DMS 273 (cell line): ENCODE results near the gene SPEN.

Experiments
- DNase-seq: peaks from one replicate; lab custom pipeline; 2025; ENCODE audit not compliant: unreplicated experiment; lab: John Stamatoyannopoulos, UW

SPEN gene

GRCh38 chr1:15945832-15946448, 98.4 kb downstream of the SPEN start:
- DNase-seq, result no peak

DNA sequence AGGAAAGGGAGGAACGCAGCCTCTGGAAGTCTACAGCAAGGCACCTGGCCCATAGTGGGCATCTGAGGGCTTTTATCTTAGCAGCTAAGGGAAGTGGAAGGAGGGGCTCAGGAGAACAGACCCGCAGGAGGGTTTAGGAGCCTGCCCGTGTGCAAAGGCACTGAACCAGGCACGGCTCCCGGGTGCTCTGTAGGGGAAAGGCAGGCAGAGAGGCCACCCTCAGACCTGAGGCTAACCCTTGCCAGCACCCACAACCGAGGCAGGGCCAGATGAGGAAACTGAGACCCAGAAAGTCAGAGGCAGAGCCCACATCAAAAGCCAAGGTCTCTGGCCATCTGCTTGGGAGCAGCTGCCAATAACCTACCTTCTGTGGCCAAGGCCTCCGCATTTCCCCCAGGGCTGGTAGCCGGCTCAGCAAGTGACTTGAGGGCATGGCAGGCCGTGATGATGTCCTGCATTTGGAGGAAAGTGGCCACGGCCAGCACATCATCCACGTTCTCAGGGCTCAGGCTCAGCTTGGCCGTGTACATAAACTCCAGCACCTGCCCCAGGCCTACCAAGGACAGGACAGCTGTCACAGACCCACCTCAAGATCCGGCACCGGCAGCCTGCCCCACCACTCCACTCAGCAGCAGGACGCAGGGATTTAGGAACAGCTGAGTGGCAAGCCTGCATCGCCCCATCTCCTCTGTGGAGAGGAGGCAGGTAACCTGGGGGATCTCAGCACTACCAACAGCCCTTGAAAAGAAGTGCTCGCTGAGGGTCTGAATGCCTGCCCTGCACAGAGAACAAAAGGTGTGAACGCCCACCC, 99.3 kb downstream of the SPEN start:
- DNase-seq, result no peak

GRCh38 chr1:15947382-15948090, 100.0 kb downstream of the SPEN start:
- no peak for DNase-seq

GRCh38 chr1:15948091-15948591, 100.6 kb downstream of the SPEN start:
- no peak for DNase-seq

DNA sequence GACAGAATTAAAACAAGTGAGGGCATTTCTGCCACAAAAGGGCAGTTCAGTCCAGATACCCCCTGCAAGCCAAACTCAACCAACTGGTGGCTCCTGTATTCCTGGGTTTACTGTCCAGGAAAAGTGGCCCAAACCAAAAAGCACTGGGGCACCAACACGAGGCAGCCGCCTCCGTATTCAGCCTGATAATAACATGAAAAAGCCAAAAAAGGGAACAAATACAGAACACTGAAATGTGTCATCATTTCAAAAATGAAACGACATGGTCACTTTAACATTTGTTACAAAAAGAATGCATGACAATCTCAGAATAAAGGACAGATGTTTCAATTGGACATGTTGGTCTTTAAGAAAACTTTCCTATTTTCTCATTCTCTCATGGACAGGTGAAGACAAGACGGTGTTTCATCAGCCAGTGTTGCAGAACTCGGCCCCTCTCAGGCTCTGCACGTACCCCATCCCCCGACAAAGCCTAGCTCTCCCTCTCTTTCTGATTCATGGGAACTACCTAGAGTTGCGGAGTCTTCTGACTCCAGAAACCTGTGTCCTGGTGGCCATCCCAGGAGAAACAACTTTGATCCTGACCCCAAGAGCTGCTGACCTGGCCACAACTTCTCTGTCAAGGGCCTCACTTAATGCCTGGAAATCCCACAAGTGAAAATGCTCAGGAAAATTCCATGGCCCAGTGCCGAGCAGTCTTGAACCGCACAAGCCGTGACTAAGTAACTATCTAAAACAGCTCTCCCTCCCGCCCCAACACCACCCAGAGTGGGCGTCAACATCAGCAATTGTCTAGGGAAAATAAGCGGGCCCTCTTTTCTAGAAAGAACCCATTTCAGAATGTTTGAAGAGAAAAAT, 101.3 kb downstream of the SPEN start:
- no peak for DNase-seq

DNA sequence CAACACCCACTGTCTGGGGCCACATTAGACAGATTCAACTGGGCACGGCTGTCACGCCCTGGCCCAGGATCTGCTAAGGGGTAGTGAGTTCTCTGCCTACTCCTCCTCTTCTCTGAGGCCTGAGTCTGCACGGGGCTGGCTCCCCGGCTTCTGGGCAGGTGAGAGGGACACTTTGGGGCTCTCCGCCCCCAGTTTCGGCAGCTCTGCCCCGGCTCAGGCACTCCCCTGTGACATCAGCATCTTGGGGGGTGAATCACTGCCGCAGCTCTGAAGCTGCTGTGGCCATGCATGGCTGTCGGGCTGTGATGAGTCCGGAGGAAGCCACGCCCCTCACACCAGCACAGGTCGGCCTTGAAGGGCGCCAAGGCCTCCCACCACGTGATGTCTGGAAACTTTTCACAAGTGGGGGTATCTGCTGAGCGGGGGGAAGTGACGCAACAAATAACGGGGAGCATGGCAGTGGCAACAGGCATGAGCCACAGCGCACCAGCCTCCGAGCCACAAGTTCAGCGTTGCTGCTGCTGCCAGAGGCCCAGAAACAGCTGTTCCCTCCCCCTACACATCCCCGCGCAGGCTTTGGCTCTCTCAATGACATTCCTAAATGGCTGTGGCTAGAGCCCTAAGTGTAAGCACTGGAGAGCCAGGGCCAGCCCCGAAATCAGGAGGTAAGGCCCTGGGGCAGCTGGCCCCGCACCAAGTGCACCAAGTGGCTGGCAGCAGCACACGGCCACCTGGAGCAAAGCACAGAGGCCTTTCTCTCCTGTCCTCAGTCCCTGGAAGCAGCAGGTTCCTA, 102.1 kb downstream of the SPEN start:
- peak; percentile 68 for DNase-seq

DNA sequence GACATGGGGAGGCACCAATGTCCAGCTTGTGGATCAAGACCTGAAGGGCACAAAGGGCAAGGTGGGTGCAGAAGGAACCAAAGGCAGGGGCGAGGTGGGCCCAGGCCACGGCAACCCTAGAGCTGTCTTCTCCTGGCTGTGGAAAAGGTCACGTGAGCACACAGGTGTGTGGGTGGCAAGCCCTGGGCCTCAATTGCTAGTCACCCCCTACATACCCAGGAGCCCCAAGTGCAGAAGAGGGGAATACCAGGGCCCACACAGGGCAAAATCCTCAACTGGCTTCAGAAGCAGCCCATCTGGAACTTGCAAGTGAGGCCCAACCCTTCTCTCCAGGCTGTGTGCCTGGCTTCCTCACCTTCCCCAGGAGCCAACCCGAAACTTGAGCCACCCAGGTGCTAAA, 102.8 kb downstream of the SPEN start:
- no peak for DNase-seq

GRCh38 chr1:15950763-15951295, 103.3 kb downstream of the SPEN start:
- DNase-seq, result peak; percentile 65

DNA sequence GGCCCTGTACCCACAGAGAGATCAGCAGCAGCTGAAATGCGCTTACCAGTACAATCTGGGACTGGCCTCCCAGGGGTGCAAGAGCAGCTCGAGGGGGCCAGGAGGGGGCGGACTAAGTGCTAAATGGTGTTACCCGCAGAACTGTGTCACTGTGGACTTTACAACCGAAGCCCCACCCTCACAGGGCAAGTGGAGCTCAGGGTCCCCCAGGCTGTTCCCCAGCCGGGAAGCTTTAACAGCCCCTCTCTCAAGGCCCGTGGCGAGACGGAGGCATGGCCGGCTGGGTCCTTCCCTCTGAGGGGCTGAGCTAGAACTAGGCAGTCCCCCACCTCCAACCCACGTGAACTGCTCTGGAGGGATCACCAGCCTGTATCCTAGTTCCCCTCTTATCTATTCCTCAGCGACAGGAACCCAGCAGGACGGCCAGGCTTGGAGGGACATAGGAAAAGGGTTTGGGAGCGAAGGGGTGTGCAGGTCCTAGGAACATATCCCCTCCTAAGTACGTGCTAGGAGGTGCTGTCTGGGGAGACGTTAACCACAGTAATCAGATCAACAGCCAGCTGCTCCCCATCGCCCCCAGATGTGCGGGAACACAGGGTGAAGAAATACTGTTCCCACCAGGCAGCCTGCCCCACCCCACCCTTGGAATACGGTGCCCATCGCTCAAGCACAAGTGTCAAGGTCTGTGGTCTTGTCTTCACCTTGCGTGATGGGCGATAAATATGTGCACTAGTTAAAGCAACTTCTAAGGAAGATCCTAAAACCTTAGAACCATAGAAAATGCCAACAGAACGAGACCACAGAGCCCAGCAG, 104.0 kb downstream of the SPEN start:
- DNase-seq, result no peak

DNA sequence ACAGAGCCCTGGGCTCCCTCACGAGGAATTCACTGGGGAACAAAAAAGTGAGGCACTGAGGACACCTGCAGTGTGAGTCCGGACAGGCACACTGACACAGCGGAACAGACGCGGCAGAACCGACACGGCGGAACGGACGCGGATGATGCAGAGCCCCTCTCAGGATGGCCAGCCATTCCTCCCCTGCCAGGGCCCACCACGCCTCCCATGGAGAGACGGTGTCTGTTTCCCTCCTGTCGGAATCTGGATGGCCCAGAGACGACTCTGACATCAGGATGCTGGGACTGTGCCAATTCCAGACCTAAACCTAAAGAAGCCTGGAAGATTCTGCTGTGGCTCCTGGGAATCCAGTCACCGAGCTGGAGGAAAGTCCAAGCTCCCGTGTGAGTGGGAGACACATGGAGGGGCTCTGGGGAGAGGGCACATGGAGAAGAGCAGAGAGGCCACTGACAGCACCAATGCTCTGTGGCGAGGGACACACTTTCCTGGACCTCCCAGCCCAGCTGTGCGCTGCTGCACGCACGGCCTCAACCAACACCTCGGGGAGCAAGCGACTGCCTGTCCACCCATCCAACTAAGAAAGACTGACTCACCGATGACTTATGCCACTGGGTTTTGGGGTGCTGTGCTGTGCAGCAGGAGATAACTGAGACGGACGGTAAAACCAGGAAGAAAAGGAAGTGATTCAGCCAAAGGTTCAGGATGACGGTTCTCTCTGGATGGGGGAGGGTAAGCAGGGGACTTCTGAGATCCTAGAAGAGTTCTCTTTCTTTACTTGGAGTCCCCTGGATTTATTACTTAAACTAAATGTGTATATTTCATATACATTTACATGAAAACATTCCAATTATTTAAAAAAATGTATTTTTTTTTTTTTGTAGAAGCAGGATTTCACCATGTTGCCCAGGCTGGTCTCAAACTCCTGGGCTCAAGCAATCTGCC, 105.1 kb downstream of the SPEN start:
- no peak for DNase-seq

DNA sequence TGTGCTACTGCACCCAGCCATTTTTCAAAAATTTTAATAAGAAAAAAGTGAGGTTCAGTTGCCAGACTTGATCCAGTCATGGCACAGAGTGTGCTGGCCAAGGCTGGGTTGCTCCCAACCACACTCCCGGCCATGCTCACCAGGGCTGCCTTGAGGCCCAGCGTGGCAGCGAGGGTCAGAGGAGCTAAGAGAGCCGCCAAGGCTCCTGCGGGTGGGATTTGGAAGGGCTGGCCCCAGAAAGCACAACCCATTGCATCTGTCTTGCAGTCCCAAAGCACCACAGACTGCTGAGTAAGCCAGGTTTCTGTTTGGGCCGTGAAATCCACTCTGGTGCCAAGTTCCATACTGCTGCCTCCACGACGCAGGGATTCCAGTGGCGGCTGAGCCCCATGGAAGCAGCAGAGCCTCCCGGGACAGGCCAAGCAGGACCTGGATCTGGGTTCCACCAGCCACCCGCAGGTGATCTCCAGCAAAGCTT, 105.8 kb downstream of the SPEN start:
- DNase-seq, result no peak

DNA sequence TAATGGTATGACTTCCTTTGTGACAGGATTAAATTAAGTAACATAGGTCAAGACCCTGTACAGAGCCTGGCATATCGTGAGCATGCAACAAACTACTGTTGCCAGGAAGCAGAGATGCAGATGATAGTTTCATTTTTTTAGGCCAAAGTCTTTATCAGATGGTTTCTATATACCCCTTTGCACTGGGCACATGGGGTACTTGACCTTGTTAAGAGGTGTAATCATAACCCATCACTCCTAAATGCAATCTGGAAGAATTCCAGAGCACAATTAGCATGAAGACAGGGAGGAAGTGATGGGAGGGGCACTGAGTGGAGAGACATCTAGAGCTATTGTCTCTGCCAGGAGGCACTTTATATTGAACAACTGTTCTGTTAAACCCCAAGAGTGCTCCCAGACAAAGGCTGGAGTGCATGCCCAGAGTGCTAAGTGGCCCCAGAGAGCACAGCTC, 106.3 kb downstream of the SPEN start:
- peak; percentile 29 for DNase-seq

DNA sequence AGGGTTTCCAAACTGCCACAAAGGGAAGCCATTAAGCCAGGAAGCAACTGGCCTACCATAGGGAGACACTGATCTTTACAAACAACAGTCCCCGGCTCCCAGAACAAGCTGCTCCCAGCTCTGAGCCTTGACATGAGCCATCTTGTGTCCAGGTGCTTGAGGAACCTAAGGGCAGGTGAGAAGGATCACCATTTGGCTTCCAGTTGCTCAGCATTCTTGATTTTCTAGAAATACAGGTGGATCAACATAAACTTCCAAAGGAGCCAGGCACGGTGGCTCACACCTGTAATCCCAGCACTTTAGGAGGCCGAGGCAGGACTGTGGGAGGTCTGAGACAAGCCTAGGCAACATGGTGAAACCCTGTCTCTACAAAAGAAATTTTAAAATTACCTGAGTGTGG, 106.8 kb downstream of the SPEN start:
- DNase-seq, result no peak

DNA sequence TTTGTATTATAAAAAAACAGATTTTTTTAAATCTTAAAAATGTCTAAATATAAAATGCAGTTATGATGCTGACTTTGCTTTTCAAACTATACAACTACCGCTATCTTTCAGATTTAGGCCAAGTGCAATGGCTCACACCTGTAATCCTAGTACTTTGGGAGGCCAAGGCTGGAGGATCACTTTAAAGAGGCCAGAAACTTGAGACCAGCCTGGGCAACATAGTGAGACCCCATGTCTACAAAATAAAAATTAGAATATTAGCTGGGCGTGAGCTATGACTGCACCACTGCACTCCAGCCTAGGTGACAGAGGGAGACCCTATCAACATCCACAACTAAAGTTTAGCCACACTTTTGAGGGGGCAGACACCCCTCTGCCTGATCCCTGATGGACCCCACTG, 108.0 kb downstream of the SPEN start:
- no peak for DNase-seq

GRCh38 chr1:15956150-15956549, 108.6 kb downstream of the SPEN start:
- DNase-seq, result no peak

DNA sequence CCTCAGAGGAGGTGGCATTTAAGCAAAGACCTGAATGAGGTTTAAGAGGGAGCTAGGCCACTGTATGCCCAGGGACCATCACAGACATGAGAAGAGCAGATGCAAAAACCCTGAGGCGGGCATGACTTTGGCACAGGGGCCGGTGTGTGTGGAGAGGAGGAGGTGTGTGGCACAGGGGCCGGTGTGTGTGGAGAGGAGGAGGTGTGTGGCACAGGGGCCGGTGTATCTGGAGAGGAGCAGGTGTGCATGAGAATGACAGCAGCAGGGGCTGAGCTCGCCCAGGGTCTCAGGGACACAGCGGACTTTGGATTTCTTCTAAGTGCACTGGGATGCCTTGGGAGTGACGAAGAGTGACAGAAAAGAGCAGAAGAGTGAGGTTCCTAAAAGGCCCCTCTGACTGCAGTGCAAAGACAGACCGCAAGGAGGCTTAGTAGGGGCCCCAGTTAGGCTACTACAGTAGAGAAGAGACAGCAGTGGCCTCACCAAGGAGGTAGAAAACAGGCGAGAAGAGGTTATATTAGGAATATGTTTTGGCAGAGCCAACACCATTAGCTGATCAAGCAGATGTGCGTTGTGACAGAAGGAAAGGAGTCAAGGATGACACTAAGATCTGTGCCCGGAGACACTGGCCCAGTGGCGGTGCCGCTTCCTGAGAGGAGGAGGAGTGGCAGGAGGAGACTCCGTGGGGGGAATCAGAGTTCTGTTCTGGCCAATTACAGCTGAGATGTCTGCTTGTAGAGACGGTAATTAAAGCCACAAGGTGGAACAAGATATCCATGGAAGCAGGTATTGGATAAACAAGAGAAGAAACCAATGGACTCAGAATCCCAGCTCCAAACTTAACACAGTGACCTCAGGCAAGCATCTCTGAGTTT, 110.0 kb downstream of the SPEN start:
- DNase-seq, result no peak

- DNase-seq, result no peak
These were observed 110.6 kb downstream of the SPEN start for GRCh38 chr1:15958111-15958510.
